ENCODE measurements around the gene COPG2. TPM values are rescaled to one million over a fixed set of nuclear protein-coding genes. Genes with fewer than 3 reads are reported as not detected.
A peak's percentile ranks its signal among the peaks of the same experiment; 100 is the strongest.

The COPG2 gene
- total RNA-seq, 1 donor from 2014 or later, result 19.3 TPM

DNA sequence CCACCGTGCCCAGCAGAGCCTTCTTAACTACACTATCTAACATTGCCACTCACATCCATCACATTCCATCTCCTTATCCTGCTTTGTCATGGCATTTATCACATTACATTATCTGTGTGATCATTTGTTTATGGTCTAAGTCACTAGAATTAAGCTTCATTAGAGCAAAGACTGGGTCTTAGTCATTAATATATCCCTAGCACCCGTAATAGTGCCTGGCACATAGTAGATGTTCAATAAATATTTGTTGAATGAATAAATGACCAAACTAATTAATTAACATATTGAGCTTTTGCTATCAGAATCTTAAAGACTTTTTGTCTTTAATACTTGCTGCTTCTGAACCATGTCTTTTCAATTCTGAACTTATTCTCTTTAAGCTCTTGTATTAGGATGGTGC is 5.9 kb upstream of the COPG2 start:
- H3K4me1 Mint-ChIP-seq (ENCODE audit: low read depth), result peaks cover 6% of the 10 kb centered on the region
- no peak for DNase-seq (ENCODE audit: low spot score)
- H3K27ac Mint-ChIP-seq, result no peak overlapping the region
- H3K27me3 Mint-ChIP-seq (ENCODE audit: insufficient read depth), result peaks cover 3% of the 10 kb centered on the region
- H3K36me3 Mint-ChIP-seq (ENCODE audit: low read depth), result no peaks in the 10 kb centered on the region
- H3K9me3 Mint-ChIP-seq, result no peaks in the 10 kb centered on the region
- no peak overlapping the region for H3K4me3 Mint-ChIP-seq
- intact Hi-C loops (cut with micrococcal nuclease), result no loop called here

DNA sequence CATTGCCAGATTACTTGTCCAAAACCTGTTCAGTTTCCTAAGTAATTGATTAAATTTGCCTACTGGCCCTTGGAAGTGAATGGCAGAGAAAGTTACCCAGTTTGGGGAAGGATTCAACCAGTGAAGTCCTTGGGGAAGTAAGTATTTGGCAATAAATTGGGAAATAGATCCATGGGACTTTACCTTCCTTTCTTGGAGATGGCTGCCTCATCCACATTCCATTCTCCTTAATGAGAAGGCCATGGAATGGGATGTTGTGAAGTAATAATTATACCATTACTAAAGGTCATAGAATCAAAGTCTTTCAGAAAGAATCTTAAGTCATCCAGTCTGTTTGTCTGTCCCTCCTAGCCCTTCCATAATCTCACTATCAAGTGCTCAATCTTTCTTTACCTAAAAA is 4.5 kb upstream of the COPG2 start:
- Mint-ChIP-seq H3K9me3 (no peaks in the 10 kb centered on the region), H3K4me1 (ENCODE audit: low read depth) (peaks cover 13% of the 10 kb centered on the region), H3K27me3 (ENCODE audit: insufficient read depth) (peaks cover 3% of the 10 kb centered on the region), H3K36me3 (ENCODE audit: low read depth) (no peaks in the 10 kb centered on the region), H3K27ac (no peak overlapping the region), H3K4me3 (no peak overlapping the region)
- intact Hi-C loops (cut with micrococcal nuclease), result no loop called here
- DNase-seq (ENCODE audit: low spot score), result no peak

DNA sequence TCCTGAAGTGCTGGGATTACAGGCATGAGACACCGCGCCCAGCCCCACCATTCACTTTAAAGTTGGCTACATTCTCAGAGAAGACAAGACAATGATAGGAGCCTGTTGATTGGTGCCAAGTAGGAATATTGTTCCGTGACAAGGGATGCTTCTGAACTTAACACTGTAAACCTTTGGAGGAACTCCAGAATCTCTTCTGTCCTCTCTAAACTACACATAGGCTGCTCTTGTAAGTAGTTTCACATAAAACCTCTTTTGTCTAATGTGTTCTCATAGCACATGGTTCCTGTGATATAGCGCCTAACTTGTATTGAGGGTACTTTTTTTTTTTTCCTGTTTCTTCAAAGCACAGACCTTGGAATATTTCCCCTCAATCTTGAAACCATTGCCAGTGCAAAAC is 3.6 kb upstream of the COPG2 start:
- no peak for DNase-seq (ENCODE audit: low spot score)
- H3K4me3 Mint-ChIP-seq, result no peak overlapping the region
- no peaks in the 10 kb centered on the region for H3K36me3 Mint-ChIP-seq (ENCODE audit: low read depth)
- H3K27ac Mint-ChIP-seq, result no peak overlapping the region
- H3K27me3 Mint-ChIP-seq (ENCODE audit: insufficient read depth), result peaks cover 3% of the 10 kb centered on the region
- H3K4me1 Mint-ChIP-seq (ENCODE audit: low read depth), result peaks cover 21% of the 10 kb centered on the region
- no peaks in the 10 kb centered on the region for H3K9me3 Mint-ChIP-seq
- intact Hi-C loops (cut with micrococcal nuclease), result no loop called here

DNA sequence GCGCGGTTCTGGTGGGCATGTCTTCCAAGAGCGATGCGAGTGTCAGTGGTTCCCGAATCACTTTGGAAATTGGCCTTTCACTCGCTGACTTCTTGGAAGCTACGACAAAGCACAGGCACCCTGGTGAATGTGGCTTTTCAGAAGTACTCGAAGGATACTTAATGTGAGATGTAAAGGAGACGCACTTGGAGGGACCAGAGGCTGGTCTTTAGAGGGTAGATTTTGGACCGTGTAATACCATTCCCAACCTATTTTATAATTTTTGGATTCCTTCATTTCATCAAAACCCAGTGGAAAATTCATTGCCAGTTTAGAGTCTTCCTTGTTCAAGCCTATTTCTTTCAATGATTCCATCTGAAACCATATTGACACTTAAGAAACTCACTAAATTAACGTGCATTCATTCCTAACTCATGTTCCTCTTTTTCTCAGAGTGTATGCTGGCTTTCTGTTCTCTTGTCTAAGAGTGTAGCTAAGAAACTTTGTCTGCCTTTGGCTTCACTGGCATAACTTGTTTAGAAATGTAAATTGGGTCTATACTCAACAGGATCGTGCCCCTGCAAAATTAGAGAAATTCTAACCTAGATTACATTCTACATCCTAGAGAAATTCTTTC is 645 bp upstream of the COPG2 start:
- peak overlapping the region; percentile 87 for H3K4me3 Mint-ChIP-seq
- intact Hi-C loops (cut with micrococcal nuclease), result loop anchor here (2.0 to 10.0 kb wide), 5 partner anchors 184 to 1444 kb away; partner anchors contain the start of genes AHCYL2, SMKR1 and UBE2H
- H3K4me1 Mint-ChIP-seq (ENCODE audit: low read depth), result peaks cover 22% of the 10 kb centered on the region
- H3K36me3 Mint-ChIP-seq (ENCODE audit: low read depth), result no peaks in the 10 kb centered on the region
- no peaks in the 10 kb centered on the region for H3K9me3 Mint-ChIP-seq
- H3K27ac Mint-ChIP-seq, result peak overlapping the region; percentile 9
- no peaks in the 10 kb centered on the region for H3K27me3 Mint-ChIP-seq (ENCODE audit: insufficient read depth)
- DNase-seq (ENCODE audit: low spot score), result no peak

DNA sequence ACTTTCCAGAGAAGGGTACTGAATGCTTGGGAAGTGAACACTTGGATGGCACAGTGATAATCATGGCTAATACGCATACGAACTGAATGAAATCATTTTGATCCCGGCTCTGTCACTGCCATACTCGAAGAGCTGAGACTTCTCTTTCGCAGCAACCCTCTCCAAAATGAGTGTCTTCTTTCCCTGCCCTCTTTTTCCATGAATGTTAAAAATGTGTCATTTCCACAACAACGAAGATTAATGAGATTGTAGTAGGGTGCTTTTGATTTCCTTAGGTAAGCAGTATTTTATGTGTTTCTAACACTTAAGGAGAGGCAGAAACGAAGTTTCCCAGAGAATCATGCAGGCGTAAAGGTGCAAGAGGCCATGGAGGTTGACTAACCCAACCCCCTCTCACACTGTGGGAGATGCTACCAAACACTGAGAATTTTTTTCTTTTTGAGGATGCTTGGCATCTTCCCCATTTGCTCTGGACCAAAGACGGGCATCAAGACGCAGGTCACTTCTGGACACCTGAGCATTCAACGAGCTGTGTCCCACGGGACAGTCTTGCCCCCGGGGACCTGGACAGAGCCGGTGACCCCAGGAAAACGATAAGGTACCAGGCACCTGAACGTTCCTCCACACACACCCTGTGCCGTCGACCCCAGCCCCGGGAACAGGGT is 823 bp downstream of the COPG2 start:
- Mint-ChIP-seq H3K36me3 (ENCODE audit: low read depth) (no peaks in the 10 kb centered on the region), H3K4me3 (peak overlapping the region; percentile 88), H3K27me3 (ENCODE audit: insufficient read depth) (no peaks in the 10 kb centered on the region), H3K9me3 (no peaks in the 10 kb centered on the region), H3K27ac (peak overlapping the region; percentile 41), H3K4me1 (ENCODE audit: low read depth) (peaks cover 22% of the 10 kb centered on the region)
- intact Hi-C loops (cut with micrococcal nuclease), result loop anchor here (1.0 to 10.0 kb wide), 9 partner anchors 18 to 1443 kb away; partner anchors contain the start of genes AHCYL2, SMKR1, TMEM209 and UBE2H
- DNase-seq (ENCODE audit: low spot score), result no peak

DNA sequence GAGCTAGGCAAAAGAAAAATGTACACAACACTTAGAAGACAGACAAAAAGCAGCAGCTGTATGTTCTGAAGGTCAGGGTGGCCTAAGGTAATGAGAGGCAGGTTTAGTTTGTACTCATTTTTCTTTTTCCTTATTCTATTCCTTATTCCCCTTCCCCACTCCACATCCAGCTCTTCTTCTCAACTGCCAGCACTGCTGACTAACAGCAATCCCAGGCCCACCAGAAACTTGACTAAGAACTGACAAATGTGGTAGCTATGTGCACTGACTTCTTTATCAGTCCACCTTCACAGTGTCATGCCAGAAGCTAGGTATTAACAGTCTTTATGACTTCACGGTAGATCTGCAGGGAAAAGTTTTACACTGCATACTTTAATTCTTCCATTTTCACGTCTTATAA is 6.1 kb downstream of the COPG2 start:
- H3K4me1 Mint-ChIP-seq (ENCODE audit: low read depth), result peaks cover 4% of the 10 kb centered on the region
- H3K4me3 Mint-ChIP-seq, result no peak overlapping the region
- H3K36me3 Mint-ChIP-seq (ENCODE audit: low read depth), result peaks cover 14% of the 10 kb centered on the region
- no peaks in the 10 kb centered on the region for H3K27me3 Mint-ChIP-seq (ENCODE audit: insufficient read depth)
- no peak for DNase-seq (ENCODE audit: low spot score)
- H3K27ac Mint-ChIP-seq, result no peak overlapping the region
- intact Hi-C loops (cut with micrococcal nuclease), result loop anchor here (10.0 kb wide), 3 partner anchors 178 to 708 kb away; partner anchors contain the start of gene UBE2H
- no peaks in the 10 kb centered on the region for H3K9me3 Mint-ChIP-seq

DNA sequence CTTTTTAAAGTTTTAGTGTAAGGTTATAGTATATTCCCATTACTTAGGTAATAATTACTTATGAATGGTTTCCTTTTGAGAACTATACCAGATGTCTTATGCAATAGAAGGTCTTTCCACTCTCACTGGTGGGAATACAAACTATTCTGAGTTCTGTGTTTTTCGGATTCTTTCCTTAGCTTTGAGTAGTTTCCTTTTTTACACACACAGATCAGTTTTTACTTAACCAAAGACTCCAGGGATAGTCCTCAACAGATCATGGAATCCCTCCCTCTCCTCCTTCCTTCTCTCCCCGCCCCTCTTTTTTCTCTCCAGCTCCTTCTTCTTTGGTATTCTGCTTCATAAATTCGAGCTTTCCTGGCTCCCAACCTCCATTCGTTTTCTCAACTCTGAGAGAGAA is 13.3 kb downstream of the COPG2 start:
- H3K4me3 Mint-ChIP-seq, result no peak overlapping the region
- H3K27me3 Mint-ChIP-seq (ENCODE audit: insufficient read depth), result no peaks in the 10 kb centered on the region
- intact Hi-C loops (cut with micrococcal nuclease), result no loop called here

DNA sequence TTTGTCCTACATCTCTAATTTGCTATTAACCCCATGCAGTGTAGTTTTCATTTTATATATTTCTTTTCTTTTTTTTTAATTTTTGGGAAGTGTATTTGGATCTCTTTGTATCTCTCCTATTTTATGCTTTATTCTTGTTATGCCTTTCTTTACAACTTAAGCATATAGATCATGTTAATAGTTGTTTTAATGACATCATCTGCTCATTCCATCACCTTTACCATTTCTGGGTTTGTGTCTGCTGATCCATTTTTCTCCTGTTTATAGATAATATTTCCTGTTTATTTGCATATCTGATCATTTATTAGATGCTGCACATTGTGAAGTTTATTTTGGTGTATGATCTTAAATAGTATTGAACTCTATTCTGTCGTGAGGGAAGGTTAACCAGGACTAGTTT is 13.7 kb downstream of the COPG2 start:
- Mint-ChIP-seq H3K9me3 (peaks cover 3% of the 10 kb centered on the region), H3K36me3 (ENCODE audit: low read depth) (peaks cover 8% of the 10 kb centered on the region), H3K4me3 (no peak overlapping the region), H3K4me1 (ENCODE audit: low read depth) (peaks cover 23% of the 10 kb centered on the region), H3K27ac (no peak overlapping the region), H3K27me3 (ENCODE audit: insufficient read depth) (no peaks in the 10 kb centered on the region)
- DNase-seq (ENCODE audit: low spot score), result no peak
- intact Hi-C loops (cut with micrococcal nuclease), result no loop called here

More for the DNA sequence above, 13.3 kb downstream of the COPG2 start:
- H3K36me3 Mint-ChIP-seq (ENCODE audit: low read depth), result peaks cover 12% of the 10 kb centered on the region
- DNase-seq (ENCODE audit: low spot score), result no peak
- peaks cover 19% of the 10 kb centered on the region for H3K4me1 Mint-ChIP-seq (ENCODE audit: low read depth)
- no peak overlapping the region for H3K27ac Mint-ChIP-seq
- H3K9me3 Mint-ChIP-seq, result no peaks in the 10 kb centered on the region

DNA sequence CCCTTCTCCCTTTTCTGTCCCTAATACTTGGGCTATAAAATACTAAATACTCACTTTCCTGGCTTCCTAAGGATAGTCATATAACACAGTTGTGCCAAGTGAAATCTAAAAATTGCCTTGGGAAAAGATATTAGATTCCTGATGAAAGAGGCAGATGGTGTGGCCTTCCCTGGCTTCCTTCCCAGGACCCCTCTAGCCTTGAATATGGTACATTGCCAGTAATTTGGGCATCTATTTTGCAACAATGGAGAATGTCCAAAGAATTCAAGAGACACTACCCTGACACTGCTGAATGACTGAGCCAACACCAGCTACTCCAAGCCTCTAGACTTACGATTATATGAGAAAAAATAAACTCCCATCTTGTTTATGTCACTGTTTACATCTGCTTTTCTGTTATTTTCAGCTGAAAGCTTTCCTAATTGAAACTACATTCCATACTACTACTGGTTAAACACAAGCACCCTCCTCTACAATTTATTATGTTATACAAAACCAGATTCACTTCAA is 17.9 kb downstream of the COPG2 start:
- Mint-ChIP-seq H3K27ac (peak overlapping the region; percentile 46), H3K27me3 (ENCODE audit: insufficient read depth) (no peaks in the 10 kb centered on the region), H3K4me3 (no peak overlapping the region), H3K9me3 (peaks cover 20% of the 10 kb centered on the region), H3K36me3 (ENCODE audit: low read depth) (peaks cover 21% of the 10 kb centered on the region), H3K4me1 (ENCODE audit: low read depth) (peaks cover 43% of the 10 kb centered on the region)
- DNase-seq (ENCODE audit: low spot score), result no peak
- intact Hi-C loops (cut with micrococcal nuclease), result no loop called here

DNA sequence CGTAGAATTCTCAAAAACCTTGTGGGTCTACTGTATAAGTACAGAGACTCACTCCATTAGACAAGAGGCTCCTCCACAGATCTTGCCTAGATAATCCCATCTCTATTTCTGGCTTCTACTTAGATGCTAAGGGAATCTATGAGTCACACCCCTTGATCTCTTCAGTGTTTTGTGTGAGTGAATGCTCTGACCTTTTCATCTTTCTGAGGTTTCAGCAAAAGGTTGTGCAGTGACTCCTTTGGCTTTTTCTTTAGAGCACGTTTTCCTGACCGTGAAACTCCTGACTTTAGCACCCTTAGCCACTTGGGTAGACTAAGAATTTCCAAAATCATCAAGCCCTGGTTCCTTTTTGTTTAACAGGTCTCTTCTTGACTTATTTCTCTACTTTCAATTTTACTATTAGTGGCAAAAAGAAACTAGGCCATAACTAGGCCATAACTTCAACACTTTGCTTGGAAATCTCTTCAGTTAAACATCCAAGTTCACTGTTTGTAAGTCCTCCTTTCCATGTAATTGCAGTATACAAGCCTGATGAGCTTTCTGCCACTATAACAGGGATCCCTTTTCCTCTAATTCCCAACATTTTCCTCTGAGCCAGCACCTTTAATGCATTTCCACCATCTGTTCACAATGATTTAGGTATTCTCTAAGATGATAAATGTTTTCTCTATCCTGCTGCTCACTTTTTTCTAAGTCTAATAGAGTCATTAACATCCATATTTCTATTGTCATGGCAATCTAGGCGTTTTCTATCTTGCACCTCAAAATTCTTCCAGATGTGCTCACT is 19.4 kb downstream of the COPG2 start:
- Mint-ChIP-seq H3K36me3 (ENCODE audit: low read depth) (peaks cover 23% of the 10 kb centered on the region), H3K27ac (peak overlapping the region; percentile 85), H3K4me3 (peak overlapping the region; percentile 54), H3K27me3 (ENCODE audit: insufficient read depth) (no peaks in the 10 kb centered on the region), H3K9me3 (peaks cover 20% of the 10 kb centered on the region), H3K4me1 (ENCODE audit: low read depth) (peaks cover 40% of the 10 kb centered on the region)
- intact Hi-C loops (cut with micrococcal nuclease), result loop anchor here (1.0 to 5.0 kb wide), 14 partner anchors 8 to 1118 kb away; partner anchors contain the start of genes CEP41, COPG2 and KLHDC10
- peak; percentile 5 for DNase-seq (ENCODE audit: low spot score)

DNA sequence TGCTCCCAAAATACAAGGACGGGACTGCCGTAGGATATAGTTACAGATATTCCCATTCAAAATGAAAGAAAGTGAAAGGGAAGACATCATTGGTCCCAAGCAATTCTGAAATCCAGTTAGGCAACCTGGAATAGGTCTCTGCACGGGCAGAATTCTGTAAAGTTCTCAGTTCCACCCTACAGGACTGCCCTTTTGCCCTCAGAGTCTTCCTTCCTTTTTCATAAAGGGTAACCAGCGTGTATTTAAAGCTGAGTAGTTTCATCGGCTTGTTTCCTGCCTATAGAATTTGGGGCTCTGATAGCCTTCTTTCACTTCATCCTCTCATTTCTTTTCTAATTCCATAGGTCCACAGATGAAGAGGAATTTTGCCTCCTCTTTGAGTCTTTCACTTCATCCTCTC is 20.0 kb downstream of the COPG2 start:
- Mint-ChIP-seq H3K27me3 (ENCODE audit: insufficient read depth) (no peaks in the 10 kb centered on the region), H3K4me1 (ENCODE audit: low read depth) (peaks cover 34% of the 10 kb centered on the region), H3K9me3 (peaks cover 20% of the 10 kb centered on the region), H3K27ac (peak overlapping the region; percentile 85), H3K36me3 (ENCODE audit: low read depth) (peaks cover 21% of the 10 kb centered on the region), H3K4me3 (peak overlapping the region; percentile 54)
- DNase-seq (ENCODE audit: low spot score), result no peak
- intact Hi-C loops (cut with micrococcal nuclease), result loop anchor here (2.0 to 5.0 kb wide), 8 partner anchors 89 to 1118 kb away; partner anchors contain the start of genes CEP41 and KLHDC10

DNA sequence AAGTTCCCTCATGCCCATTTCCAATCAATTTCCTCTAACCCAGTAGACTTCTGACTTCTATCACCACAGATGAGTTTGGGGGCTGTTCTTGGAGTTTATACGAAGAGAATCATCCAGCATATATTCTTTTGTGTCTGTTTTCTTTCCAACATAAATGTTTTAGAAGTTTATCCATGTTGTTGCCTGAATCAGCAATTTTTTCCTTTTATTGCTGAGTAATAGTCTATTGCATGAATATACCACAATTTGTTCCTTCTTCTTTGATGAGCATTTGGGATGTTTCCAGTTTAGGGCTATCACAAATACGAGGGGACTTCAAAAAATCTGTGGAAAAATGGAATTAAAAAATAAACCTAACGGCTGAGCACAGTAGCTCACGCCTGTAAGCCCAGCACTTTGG is 26.2 kb downstream of the COPG2 start:
- intact Hi-C loops (cut with micrococcal nuclease), result no loop called here
- no peak for DNase-seq (ENCODE audit: low spot score)
- H3K27me3 Mint-ChIP-seq (ENCODE audit: insufficient read depth), result no peaks in the 10 kb centered on the region
- H3K36me3 Mint-ChIP-seq (ENCODE audit: low read depth), result peaks cover 19% of the 10 kb centered on the region
- H3K4me1 Mint-ChIP-seq (ENCODE audit: low read depth), result peaks cover 17% of the 10 kb centered on the region
- H3K9me3 Mint-ChIP-seq, result peaks cover 36% of the 10 kb centered on the region
- H3K4me3 Mint-ChIP-seq, result no peak overlapping the region
- no peak overlapping the region for H3K27ac Mint-ChIP-seq
